ENCODE data around the gene UNK.

The UNK gene

GRCh38 chr17:75778861-75779249, 5.8 kb upstream of the UNK start:
- Mint-ChIP-seq H3K27me3 (ENCODE audit: low read depth) (peaks cover 10% of the 10 kb centered on the region), H3K27ac (peak overlapping the region; percentile 5 to 89 (median 88)), H3K36me3 (ENCODE audit: low read depth) (peaks cover 51% of the 10 kb centered on the region), H3K4me1 (peaks cover 50% of the 10 kb centered on the region), H3K4me3 (peak overlapping the region; percentile 95 to 98 (median 97)), H3K9me3 (peaks cover 3% of the 10 kb centered on the region)
- TF ChIP-seq CTCF (IDR thresholded peaks at IDR 0.05; ENCODE audit: unreplicated experiment in 3 of 3) = peak; percentile 45 to 59 (median 49)

- peaks cover 49% of the 10 kb centered on the region for H3K36me3 Mint-ChIP-seq (ENCODE audit: low read depth)
- peaks cover 53% of the 10 kb centered on the region for H3K4me1 Mint-ChIP-seq
- peak overlapping the region; percentile 96 to 100 (median 100) for H3K27ac Mint-ChIP-seq
- H3K4me3 Mint-ChIP-seq = peak overlapping the region; percentile 95 to 98 (median 97)
- peak in 2 of 3 experiments; percentile 0 to 12 for TF ChIP-seq CTCF (IDR thresholded peaks at IDR 0.05; ENCODE audit: unreplicated experiment in 3 of 3)
- H3K27me3 Mint-ChIP-seq (ENCODE audit: low read depth) = peaks cover 10% of the 10 kb centered on the region
- H3K9me3 Mint-ChIP-seq = peaks cover 3% of the 10 kb centered on the region
Measured at GRCh38 chr17:75779250-75779986, 5.2 kb upstream of the UNK start.

- H3K4me1 Mint-ChIP-seq = peaks cover 55% of the 10 kb centered on the region
- H3K27me3 Mint-ChIP-seq (ENCODE audit: low read depth) = peaks cover 10% of the 10 kb centered on the region
- peaks cover 3% of the 10 kb centered on the region for H3K9me3 Mint-ChIP-seq
- peak overlapping the region; percentile 95 to 98 (median 97) for H3K4me3 Mint-ChIP-seq
- peaks cover 42% of the 10 kb centered on the region for H3K36me3 Mint-ChIP-seq (ENCODE audit: low read depth)
- H3K27ac Mint-ChIP-seq = peak overlapping the region; percentile 96 to 100 (median 100)
- no peak for TF ChIP-seq CTCF (IDR thresholded peaks at IDR 0.05; ENCODE audit: unreplicated experiment in 3 of 3)
Measured at GRCh38 chr17:75779987-75780889, 4.4 kb upstream of the UNK start.

- Mint-ChIP-seq H3K27me3 (ENCODE audit: low read depth) (peaks cover 10% of the 10 kb centered on the region), H3K4me3 (peak overlapping the region; percentile 85 to 96 (median 87)), H3K4me1 (peaks cover 48% of the 10 kb centered on the region), H3K36me3 (ENCODE audit: low read depth) (peaks cover 19% of the 10 kb centered on the region), H3K9me3 (peaks cover 3% of the 10 kb centered on the region), H3K27ac (peak overlapping the region; percentile 99 to 100 (median 99))
- peak; percentile 65 to 72 (median 72) for TF ChIP-seq CTCF (IDR thresholded peaks at IDR 0.05; ENCODE audit: unreplicated experiment in 3 of 3)
Measured at GRCh38 chr17:75783069-75783783, 1.4 kb upstream of the UNK start.

GRCh38 chr17:75783803-75784472, 668 bp upstream of the UNK start:
- Mint-ChIP-seq H3K36me3 (ENCODE audit: low read depth) (peaks cover 13% of the 10 kb centered on the region), H3K4me1 (peaks cover 50% of the 10 kb centered on the region), H3K4me3 (peak overlapping the region; percentile 85 to 96 (median 87))

More at GRCh38 chr17:75783803-75784472, 668 bp upstream of the UNK start:
- H3K9me3 Mint-ChIP-seq = peaks cover 3% of the 10 kb centered on the region
- no peak for TF ChIP-seq CTCF (IDR thresholded peaks at IDR 0.05; ENCODE audit: unreplicated experiment in 3 of 3)
- peaks cover 4% of the 10 kb centered on the region for H3K27me3 Mint-ChIP-seq (ENCODE audit: low read depth)
- peak overlapping the region; percentile 99 to 100 (median 99) for H3K27ac Mint-ChIP-seq

Measured in nephron (organoid).